ENCODE data around the gene OR8A1.
A peak's percentile ranks its signal among the peaks of the same experiment; 100 is the strongest.

OR8A1 gene

GRCh38 chr11:124569697-124570096 is at the start of gene OR8A1:
Gene OR8A1 (plus strand): TSS chr11:124569997. CDS start chr11:124570120, 123 bp downstream.
- no peak for DNase-seq (ENCODE audit: low spot score)

GRCh38 chr11:124520550-124520854 is 49.3 kb upstream of the OR8A1 start:
- DNase-seq (ENCODE audit: low spot score): no peak

- DNase-seq (ENCODE audit: low spot score): no peak
Measured at GRCh38 chr11:124533626-124534025, 36.2 kb upstream of the OR8A1 start.

GRCh38 chr11:124534051-124534450 is 35.7 kb upstream of the OR8A1 start:
- DNase-seq (ENCODE audit: low spot score): no peak

- no peak for DNase-seq (ENCODE audit: low spot score)
Measured at GRCh38 chr11:124535552-124536232, 34.1 kb upstream of the OR8A1 start.

- DNase-seq (ENCODE audit: low spot score): no peak
Measured at GRCh38 chr11:124536520-124536919, 33.3 kb upstream of the OR8A1 start.

GRCh38 chr11:124538019-124538418 is 31.8 kb upstream of the OR8A1 start:
- DNase-seq (ENCODE audit: low spot score): no peak

- DNase-seq (ENCODE audit: low spot score): no peak
Measured at GRCh38 chr11:124541204-124541603, 28.6 kb upstream of the OR8A1 start.

- no peak for DNase-seq (ENCODE audit: low spot score)
Measured at GRCh38 chr11:124543145-124543544, 26.7 kb upstream of the OR8A1 start.

- DNase-seq (ENCODE audit: low spot score): no peak
Measured at GRCh38 chr11:124543554-124543953, 26.2 kb upstream of the OR8A1 start, which contains the start of gene OR8B12. Gene OR8B12 (minus strand): TSS chr11:124543654. CDS start chr11:124543654, 0 bp downstream.

- no peak for DNase-seq (ENCODE audit: low spot score)
Measured at GRCh38 chr11:124551189-124551588, 18.6 kb upstream of the OR8A1 start.

- no peak for DNase-seq (ENCODE audit: low spot score)
Measured at GRCh38 chr11:124551987-124552386, 17.8 kb upstream of the OR8A1 start.

GRCh38 chr11:124556828-124557227 is 13.0 kb upstream of the OR8A1 start:
- DNase-seq (ENCODE audit: low spot score): no peak

GRCh38 chr11:124570160-124570559 is 363 bp downstream of the OR8A1 start:
- DNase-seq (ENCODE audit: low spot score): no peak

GRCh38 chr11:124577716-124578427 is 8.1 kb downstream of the OR8A1 start:
- no peak for DNase-seq (ENCODE audit: low spot score)

- no peak for DNase-seq (ENCODE audit: low spot score)
Measured at GRCh38 chr11:124578761-124579160, 9.0 kb downstream of the OR8A1 start.

- DNase-seq (ENCODE audit: low spot score): no peak
Measured at GRCh38 chr11:124581817-124582216, 12.0 kb downstream of the OR8A1 start.

GRCh38 chr11:124582565-124582964 is 12.8 kb downstream of the OR8A1 start:
- DNase-seq (ENCODE audit: low spot score): no peak

- DNase-seq (ENCODE audit: low spot score): no peak
Measured at GRCh38 chr11:124583781-124584180, 14.0 kb downstream of the OR8A1 start.

- no peak for DNase-seq (ENCODE audit: low spot score)
Measured at GRCh38 chr11:124584681-124585372, 15.0 kb downstream of the OR8A1 start.

GRCh38 chr11:124586238-124586860 is 16.6 kb downstream of the OR8A1 start:
- DNase-seq (ENCODE audit: low spot score): peak; percentile 52

- no peak for DNase-seq (ENCODE audit: low spot score)
Measured at GRCh38 chr11:124591430-124591829, 21.6 kb downstream of the OR8A1 start.

- DNase-seq (ENCODE audit: low spot score): no peak
Measured at GRCh38 chr11:124592627-124593026, 22.8 kb downstream of the OR8A1 start.
